ENCODE data around the gene MDN1. TPM values are rescaled to one million over a fixed set of nuclear protein-coding genes. Genes with fewer than 3 reads are reported as not detected.
"Not testable (repeated sequence)": the region's sequence is repeated elsewhere in the genome, so short reads cannot be mapped to it uniquely, and the experiment has no call there.

The MDN1 gene
- total RNA-seq, 4 donors from 2014 or later = 13.1 to 44.6 (median 20.8) TPM

GRCh38 chr6:89790403-89790802 is 29.2 kb downstream of the MDN1 start:
- Histone ChIP-seq H3K9me3 (no peaks in the 10 kb centered on the region), H3K27ac (no peak overlapping the region), H3K27me3 (no peaks in the 10 kb centered on the region), H3K4me3 (no peak overlapping the region), H3K4me1 (no peaks in the 10 kb centered on the region), H3K36me3 (peaks cover 0 to 100% (median 29%) of the 10 kb centered on the region in 3 donors)
- WGBS, 2 donors = 88 to 97% methylated on average over 2 of the region's 2 CpGs
- DNase-seq = no peak
- no peak for TF ChIP-seq POLR2A (IDR thresholded peaks at IDR 0.05)
- no peak for TF ChIP-seq CTCF (IDR thresholded peaks at IDR 0.05)
- intact Hi-C loops (cut with DNase I) = no loop called here

GRCh38 chr6:89789980-89790379 is 29.6 kb downstream of the MDN1 start:
- no peak overlapping the region for H3K4me3 ChIP-seq

GRCh38 chr6:89787660-89788328 is 31.8 kb downstream of the MDN1 start:
- peaks cover 0 to 100% (median 30%) of the 10 kb centered on the region in 3 donors for H3K36me3 ChIP-seq
- 80% methylated on average over 7 of the region's 7 CpGs for WGBS, 2 donors

More at GRCh38 chr6:89789980-89790379, 29.6 kb downstream of the MDN1 start:
- TF ChIP-seq CTCF (IDR thresholded peaks at IDR 0.05) (no peak), POLR2A (IDR thresholded peaks at IDR 0.05) (no peak)
- WGBS, 2 donors = 83% methylated on average over 1 of the region's 1 CpG; no CpG with 5 or more reads in 1 of the 2 donors
- no peak for DNase-seq
- no peaks in the 10 kb centered on the region for H3K9me3 ChIP-seq
- H3K27ac ChIP-seq = no peak overlapping the region
- intact Hi-C loops (cut with DNase I) = loop anchor here (10.0 kb wide), 1 partner anchor 115 kb away; no protein-coding TSS in a partner anchor
- H3K36me3 ChIP-seq = peaks cover 0 to 100% (median 31%) of the 10 kb centered on the region in 3 donors
- H3K4me1 ChIP-seq = no peaks in the 10 kb centered on the region
- no peaks in the 10 kb centered on the region for H3K27me3 ChIP-seq

GRCh38 chr6:89786970-89787369 is 32.6 kb downstream of the MDN1 start:
- intact Hi-C loops (cut with DNase I) = loop anchor here (10.0 kb wide), 1 partner anchor 112 kb away; no protein-coding TSS in a partner anchor
- DNase-seq = no peak
- H3K4me3 ChIP-seq = no peak overlapping the region
- peaks cover 0 to 5% (median 0%) of the 10 kb centered on the region in 3 donors for H3K9me3 ChIP-seq
- no peak for TF ChIP-seq CTCF (IDR thresholded peaks at IDR 0.05)
- TF ChIP-seq POLR2A (IDR thresholded peaks at IDR 0.05) = no peak
- H3K27me3 ChIP-seq = no peaks in the 10 kb centered on the region
- 83 to 90% methylated on average over 2 of the region's 2 CpGs for WGBS, 2 donors
- peaks cover 0 to 100% (median 30%) of the 10 kb centered on the region in 3 donors for H3K36me3 ChIP-seq
- H3K27ac ChIP-seq = no peak overlapping the region
- H3K4me1 ChIP-seq = peaks cover 0 to 8% (median 0%) of the 10 kb centered on the region in 3 donors

More at GRCh38 chr6:89787660-89788328, 31.8 kb downstream of the MDN1 start:
- TF ChIP-seq CTCF (IDR thresholded peaks at IDR 0.05) (no peak), POLR2A (IDR thresholded peaks at IDR 0.05) (no peak)
- H3K4me1 ChIP-seq = no peaks in the 10 kb centered on the region
- H3K4me3 ChIP-seq = no peak overlapping the region
- no peak overlapping the region for H3K27ac ChIP-seq
- DNase-seq = no peak
- H3K27me3 ChIP-seq = no peaks in the 10 kb centered on the region
- intact Hi-C loops (cut with DNase I) = loop anchor here (10.0 kb wide), 1 partner anchor 113 kb away; no protein-coding TSS in a partner anchor
- peaks cover 0 to 5% (median 0%) of the 10 kb centered on the region in 3 donors for H3K9me3 ChIP-seq

- 92 to 94% methylated on average over 6 of the region's 6 CpGs for WGBS, 2 donors
- Histone ChIP-seq H3K36me3 (peaks cover 0 to 100% (median 31%) of the 10 kb centered on the region in 3 donors), H3K4me3 (no peak overlapping the region), H3K9me3 (peaks cover 0 to 5% (median 0%) of the 10 kb centered on the region in 3 donors), H3K27me3 (no peaks in the 10 kb centered on the region), H3K27ac (no peak overlapping the region), H3K4me1 (peaks cover 0 to 8% (median 0%) of the 10 kb centered on the region in 3 donors)
- intact Hi-C loops (cut with DNase I) = loop anchor here (10.0 kb wide), 1 partner anchor 110 kb away; no protein-coding TSS in a partner anchor
- TF ChIP-seq CTCF (IDR thresholded peaks at IDR 0.05) (no peak), POLR2A (IDR thresholded peaks at IDR 0.05) (no peak)
- DNase-seq = no peak
Measured at GRCh38 chr6:89784838-89785237, 34.8 kb downstream of the MDN1 start.

GRCh38 chr6:89783293-89783692 is 36.3 kb downstream of the MDN1 start:
- not testable (repeated sequence) for H3K27me3 ChIP-seq, H3K27ac ChIP-seq, H3K4me3 ChIP-seq, DNase-seq, H3K9me3 ChIP-seq, H3K4me1 ChIP-seq
- H3K36me3 ChIP-seq = peaks cover 0 to 100% (median 27%) of the 10 kb centered on the region in 3 donors
- WGBS, 2 donors = 95% methylated on average over 7 of the region's 7 CpGs
- intact Hi-C loops (cut with DNase I) = loop anchor here (10.0 kb wide), 1 partner anchor 108 kb away; no protein-coding TSS in a partner anchor
